Heart right ventricle (tissue), 16 donors: ENCODE measurements around the gene STK32A. TPM values are rescaled to one million over a fixed set of nuclear protein-coding genes. Genes with fewer than 3 reads are reported as not detected.
"Not testable (repeated sequence)": the region's sequence is repeated elsewhere in the genome, so short reads cannot be mapped to it uniquely, and the experiment has no call there.

ENCODE experiments used
- ATAC-seq, 8 donors: fragments of 200-7000 bp; cut with Tn5 transposase; one replicate each; pipeline ENCODE4 v1.9.1; 2020; ENCODE audit warnings: mild to moderate bottlenecking in 8 of 8, moderate library complexity in 8 of 8, moderate number of reproducible peaks in 1 of 8
- DNase-seq, 2 donors: peaks; one replicate each; pipeline ENCODE4 v3.0.0-alpha.2; 2020
- H3K27ac ChIP-seq, 10 donors: fragments of 200-600 bp; sonication (generic) in 2 of 10; one replicate each; pipeline versions ENCODE4 v1.5.0 to v1.8.0; 2020 to 2022; ENCODE audit warnings: mild to moderate bottlenecking in 3 of 10
- H3K27me3 ChIP-seq, 7 donors: fragments of 200-600 bp; one replicate each; pipeline ENCODE4 v1.8.0; 2021 to 2022; ENCODE audit warnings: mild to moderate bottlenecking in 2 of 7
- H3K36me3 ChIP-seq, 9 donors: fragments of 200-600 bp; sonication (generic) in 1 of 9; one replicate each; pipeline versions ENCODE4 v1.5.0 to v1.8.0; 2020 to 2022; ENCODE audit warnings: mild to moderate bottlenecking in 2 of 9
- H3K4me1 ChIP-seq, 9 donors: fragments of 200-600 bp; sonication (generic) in 1 of 9; one replicate each; pipeline versions ENCODE4 v1.5.0 to v1.8.0; 2020 to 2022; ENCODE audit warnings: mild to moderate bottlenecking in 4 of 9
- H3K4me3 ChIP-seq, 10 donors: fragments of 200-600 bp; sonication (generic) in 2 of 10; one replicate each; pipeline versions ENCODE4 v1.5.0 to v1.8.0; 2020 to 2022; ENCODE audit warnings: mild to moderate bottlenecking in 7 of 10, moderate library complexity in 2 of 10
- H3K9me3 ChIP-seq, 11 donors: fragments of 200-600 bp in 10 of 11; sonication (generic) in 2 of 11; one replicate each; pipeline versions ENCODE4 v1.5.0 to v1.8.0; 2013 to 2022; ENCODE audit warnings: mild to moderate bottlenecking in 2 of 11, control low read depth in 1 of 11, moderate library complexity in 1 of 11
- WGBS, 2 donors: extraction: QIAGEN DNeasy Blood & Tissue Kit; methylation state at CpG; one replicate each; pipeline ENCODE4 v1.1.7; 2013; ENCODE audit warnings: inconsistent platforms in 1 of 2; 5-methylcytosine and 5-hydroxymethylcytosine counted together
- intact Hi-C, 10 donors: fragments of 100-400 bp; cut with DNase I; formaldehyde crosslinking; loops; one replicate each; pipeline versions ENCODE4 v1.11.1 to v1.14.2; 2022
- polyA plus RNA-seq, 2 donors: library from polyadenylated mRNA; stranded (reverse); fragments of 200-250 nt; gene quantifications; one replicate each; pipeline ENCODE4 v1.2.3, GENCODE V29; 2013
- total RNA-seq, 10 donors: library from RNA; stranded (reverse); fragmentation: NEBNext Ultra II Directional in 3 of 10; extraction: Animal tissue kit (Norgen Biotek cat#: 25700) in 3 of 10; gene quantifications; one replicate each; pipeline versions ENCODE4 v1.2.1 to v1.2.4, GENCODE V29; 2021 to 2023
- TF ChIP-seq, protein P1 (sequence below), 9 donors: fragments of 200-600 bp; sonication (generic) in 2 of 9; IDR thresholded peaks; one replicate each; pipeline versions ENCODE4 v1.5.0 to v1.8.0; 2021 to 2022; ENCODE audit warnings: antibody characterized with exemption in 9 of 9, mild to moderate bottlenecking in 5 of 9, moderate library complexity in 1 of 9
- donor health status: Arrhythmogenic right ventricular cardiomyopathy.
- donor health status: ischemic (EF 13 %, LVEDD 7.1; RV severe dilation, severe dysfunction).
- donor health status: healthy with polysubstance abuse.
- donor health status: DM: no; HTN: yes; CAD: no.
- donor health status: DM: no; HTN: no; CAD: no.
- donor health status: ischemic (EF 25% LVEDD 6.9; RV normal size, moderate dysfunction).
- donor health status: ischemic (EF 25% LVEDD 5.7; RV mildly dilated, moderate dysfunction).
- donor health status: healthy.
- donor health status: DM: yes; HTN: yes; CAD: no.
- donor health status: Ischemic cardiomyopathy.
- donor health status: ischemic (EF 35%, LVEDD 5.7; RV mildly dilated, moderate dysfunction).
- donor health status: nonischemic (EF 11% LVEDD 7.7; RV severe dilation, severe dysfunction).
- donor health status: DM: yes; HTN: yes; CAD: no.
- donor health status: PGD.
- donor health status: ischemic (EF 29% LVEDD 5.4; RV normal size, mild dysfunction).
- donor health status: nonischemic (EF 23%, LVEDD 6.1; RV moderate dilation, normal function).

The STK32A gene
- total and polyA plus RNA-seq, 12 donors = 0.13 to 2.1 (median 0.76) TPM

- ATAC-seq (no peak), DNase-seq (no peak)
- TF ChIP-seq, protein P1, sequence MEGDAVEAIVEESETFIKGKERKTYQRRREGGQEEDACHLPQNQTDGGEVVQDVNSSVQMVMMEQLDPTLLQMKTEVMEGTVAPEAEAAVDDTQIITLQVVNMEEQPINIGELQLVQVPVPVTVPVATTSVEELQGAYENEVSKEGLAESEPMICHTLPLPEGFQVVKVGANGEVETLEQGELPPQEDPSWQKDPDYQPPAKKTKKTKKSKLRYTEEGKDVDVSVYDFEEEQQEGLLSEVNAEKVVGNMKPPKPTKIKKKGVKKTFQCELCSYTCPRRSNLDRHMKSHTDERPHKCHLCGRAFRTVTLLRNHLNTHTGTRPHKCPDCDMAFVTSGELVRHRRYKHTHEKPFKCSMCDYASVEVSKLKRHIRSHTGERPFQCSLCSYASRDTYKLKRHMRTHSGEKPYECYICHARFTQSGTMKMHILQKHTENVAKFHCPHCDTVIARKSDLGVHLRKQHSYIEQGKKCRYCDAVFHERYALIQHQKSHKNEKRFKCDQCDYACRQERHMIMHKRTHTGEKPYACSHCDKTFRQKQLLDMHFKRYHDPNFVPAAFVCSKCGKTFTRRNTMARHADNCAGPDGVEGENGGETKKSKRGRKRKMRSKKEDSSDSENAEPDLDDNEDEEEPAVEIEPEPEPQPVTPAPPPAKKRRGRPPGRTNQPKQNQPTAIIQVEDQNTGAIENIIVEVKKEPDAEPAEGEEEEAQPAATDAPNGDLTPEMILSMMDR (IDR thresholded peaks at IDR 0.05) = no peak
- intact Hi-C loops = no loop called here
- H3K4me1 ChIP-seq = no peaks in the 10 kb centered on the region
- H3K4me3 ChIP-seq = no peak overlapping the region
- H3K27me3 ChIP-seq = peaks cover 0 to under 1% (median 0%) of the 10 kb centered on the region in 7 donors
- no peak overlapping the region for H3K27ac ChIP-seq
- H3K36me3 ChIP-seq = no peaks in the 10 kb centered on the region
- 72 to 88% methylated on average over 1 of the region's 1 CpG for WGBS, 2 donors
- no peaks in the 10 kb centered on the region for H3K9me3 ChIP-seq
These were observed 124.3 kb downstream of the STK32A start for GRCh38 chr5:147359101-147359500.

- Histone ChIP-seq H3K4me3 (no peak overlapping the region), H3K9me3 (peaks cover 0 to 4% (median 0%) of the 10 kb centered on the region in 11 donors), H3K27ac (no peak overlapping the region), H3K36me3 (no peaks in the 10 kb centered on the region), H3K27me3 (no peaks in the 10 kb centered on the region), H3K4me1 (no peaks in the 10 kb centered on the region)
- ATAC-seq (no peak), DNase-seq (no peak)
- 78 to 86% methylated on average over 2 of the region's 2 CpGs for WGBS, 2 donors
- intact Hi-C loops = no loop called here
- TF ChIP-seq, protein P1 (IDR thresholded peaks at IDR 0.05) = no peak
These were observed 124.8 kb downstream of the STK32A start for GRCh38 chr5:147359581-147359980.

- Histone ChIP-seq H3K27me3 (no peaks in the 10 kb centered on the region), H3K9me3 (peaks cover 0 to 5% (median 0%) of the 10 kb centered on the region in 11 donors), H3K4me1 (no peaks in the 10 kb centered on the region), H3K4me3 (no peak overlapping the region), H3K27ac (no peak overlapping the region), H3K36me3 (no peaks in the 10 kb centered on the region)
- WGBS, 2 donors = 78 to 80% methylated on average over 2 of the region's 2 CpGs
- TF ChIP-seq, protein P1 (IDR thresholded peaks at IDR 0.05) = no peak
- no peak for DNase-seq
- intact Hi-C loops = loop anchor here in 2 of 10 donors (10.0 kb wide), 2 partner anchors 126 to 136 kb away; partner anchors contain the start of gene STK32A (in 1 of the 2)
- no peak for ATAC-seq
These were observed 126.0 kb downstream of the STK32A start for GRCh38 chr5:147360816-147361215.

GRCh38 chr5:147361441-147362175 is 126.8 kb downstream of the STK32A start:
- no peaks in the 10 kb centered on the region for H3K4me1 ChIP-seq
- DNase-seq (no peak), ATAC-seq (no peak)
- no peak overlapping the region for H3K27ac ChIP-seq
- no peak overlapping the region for H3K4me3 ChIP-seq
- TF ChIP-seq, protein P1 (IDR thresholded peaks at IDR 0.05) = no peak
- intact Hi-C loops = loop anchor here in 3 of 10 donors (2.0 to 10.0 kb wide), 3 partner anchors 25 to 137 kb away; partner anchors contain the start of gene STK32A (in 1 of the 3)
- no peaks in the 10 kb centered on the region for H3K27me3 ChIP-seq
- H3K9me3 ChIP-seq = peaks cover 0 to 5% (median 0%) of the 10 kb centered on the region in 11 donors
- no peaks in the 10 kb centered on the region for H3K36me3 ChIP-seq
- 68% methylated on average over 4 of the region's 4 CpGs for WGBS, 2 donors

DNA sequence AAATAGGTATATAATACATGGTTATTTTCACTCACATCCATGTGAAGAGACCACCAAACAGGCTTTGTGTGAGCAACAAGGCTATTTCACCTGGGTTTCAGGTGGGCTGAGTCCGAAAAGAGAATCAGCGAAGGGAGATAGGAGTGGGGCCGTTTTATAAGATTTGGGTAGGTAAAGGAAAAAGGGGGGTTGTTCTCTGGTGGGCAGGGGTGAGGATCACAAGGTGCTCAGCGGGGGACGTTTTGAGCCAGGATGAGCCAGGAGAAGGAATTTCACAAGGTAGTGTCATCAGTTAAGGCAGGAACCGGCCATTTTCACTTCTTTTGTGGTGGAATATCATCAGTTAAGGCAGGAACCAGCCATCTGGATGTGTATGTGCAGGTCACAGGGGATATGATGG is 132.6 kb downstream of the STK32A start:
- not testable (repeated sequence) for DNase-seq, H3K27me3 ChIP-seq, H3K9me3 ChIP-seq, H3K36me3 ChIP-seq, H3K4me3 ChIP-seq, ATAC-seq, H3K27ac ChIP-seq, H3K4me1 ChIP-seq
- intact Hi-C loops = loop anchor here in 4 of 10 donors (5.0 to 10.0 kb wide), 4 partner anchors 133 to 145 kb away; partner anchors contain the start of gene STK32A (in 1 of the 4)
- 75% methylated on average over 6 of the region's 6 CpGs for WGBS, 2 donors
